GM21717 (cell line): ENCODE measurements around the gene PVALEF.

Experiments used
- ATAC-seq: cut with Tn5 transposase; IDR thresholded peaks from one replicate; pipeline ENCODE4 v1.9.1; 2021; ENCODE audit warnings: mild to moderate bottlenecking, moderate library complexity; ENCODE audit not compliant: unreplicated experiment

The PVALEF gene

DNA sequence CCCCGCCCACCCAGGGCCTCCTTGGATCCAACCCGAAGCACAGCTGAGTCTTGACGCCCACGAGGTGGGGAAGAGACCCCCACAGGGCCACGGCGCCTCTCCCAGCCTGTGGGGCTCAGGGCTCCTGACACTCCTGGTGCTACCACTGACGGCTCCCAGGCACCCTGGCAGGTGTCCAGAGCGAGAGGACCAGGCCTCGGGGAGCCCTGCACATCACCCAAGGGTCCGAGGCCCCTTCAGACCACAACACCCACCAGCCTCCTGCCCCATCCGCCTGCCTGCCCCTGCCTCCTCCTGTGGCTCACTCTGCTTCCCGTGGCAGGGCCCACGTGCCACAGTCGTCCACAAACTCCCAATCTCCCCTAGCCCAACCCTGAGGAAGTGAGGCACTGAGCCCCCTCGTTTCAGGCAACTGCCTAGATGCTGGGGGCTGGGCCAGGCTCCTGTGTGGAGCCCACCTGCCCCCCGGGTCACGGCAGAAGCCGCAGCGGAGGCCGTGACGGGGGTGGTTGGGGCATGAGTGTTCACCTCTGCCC lies 29.0 kb downstream of the PVALEF start:
- no peak for ATAC-seq

DNA sequence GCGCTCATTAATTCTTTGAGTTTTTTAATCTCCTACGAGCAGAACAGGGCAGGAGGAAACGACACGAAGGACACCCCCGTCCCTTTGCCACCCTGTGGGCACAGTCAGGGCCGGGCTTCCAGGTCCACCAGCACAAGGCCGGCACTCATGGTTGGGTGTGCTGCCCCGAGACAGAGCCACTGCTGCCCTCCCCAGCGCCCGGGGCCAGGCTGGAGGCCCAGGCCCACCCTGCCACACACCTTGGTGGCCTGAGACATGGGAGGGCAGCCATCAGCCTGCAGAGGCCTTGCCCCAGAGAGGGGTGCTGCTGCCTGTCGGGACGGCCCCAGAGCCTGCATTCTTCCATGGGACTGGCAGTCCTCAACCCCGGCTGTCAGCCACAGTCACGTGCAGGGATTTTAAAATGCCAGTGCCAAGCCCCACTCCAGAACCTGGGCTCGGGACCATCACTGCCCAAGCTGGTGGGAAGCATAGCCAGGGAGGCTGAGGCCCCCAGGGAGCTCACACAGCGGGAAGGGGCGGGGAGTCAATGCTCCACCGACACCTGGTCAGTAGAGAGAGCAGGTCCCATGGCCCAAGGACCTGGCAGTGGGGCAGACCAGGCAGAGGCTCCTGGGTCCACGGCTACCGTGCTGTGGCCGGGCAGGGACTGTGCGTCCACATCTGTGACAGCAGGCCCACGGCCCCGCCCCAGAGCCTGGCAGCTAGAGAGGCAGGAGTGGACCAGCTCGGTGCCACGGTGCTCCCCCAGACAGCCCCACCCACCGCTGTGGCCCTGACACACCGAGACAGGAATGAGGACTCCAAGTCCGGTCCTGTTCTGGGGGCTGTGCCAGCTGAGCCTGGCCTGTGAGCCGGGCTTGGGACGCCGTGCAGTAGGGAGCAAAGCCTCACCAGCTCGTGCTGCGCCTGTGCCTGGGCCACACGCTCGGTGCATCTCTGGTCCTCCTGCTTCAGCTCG lies 29.9 kb downstream of the PVALEF start:
- ATAC-seq = no peak

DNA sequence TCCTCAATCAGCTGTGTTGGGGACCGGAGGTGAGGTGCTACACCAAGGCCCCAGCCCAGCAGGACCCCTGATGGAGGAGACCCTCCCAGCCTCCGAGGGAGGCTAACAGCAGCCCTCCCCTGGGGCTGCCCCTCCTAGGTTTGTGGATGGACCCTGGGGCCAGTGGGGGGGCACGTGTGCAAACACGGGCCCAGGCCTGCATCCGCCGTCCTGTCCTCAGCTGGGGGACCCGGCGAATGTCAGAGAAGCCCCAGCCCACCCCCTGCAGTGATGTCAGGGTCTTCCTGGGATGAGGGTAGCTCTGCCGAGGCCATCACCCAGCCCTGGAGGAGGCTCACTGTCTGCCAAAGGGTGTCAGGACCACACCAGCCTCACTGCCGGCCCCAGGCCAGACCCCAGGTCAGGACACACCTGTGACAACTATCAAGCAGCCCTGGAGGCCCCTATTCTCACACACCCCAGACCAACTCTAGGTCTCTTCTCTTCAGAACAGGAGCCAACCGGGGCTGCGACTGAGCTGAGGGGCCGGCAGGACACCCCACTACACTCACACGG lies 30.7 kb downstream of the PVALEF start:
- ATAC-seq = no peak

- no peak for ATAC-seq
Observed at GRCh38 chr17:81196505-81197408, 31.4 kb downstream of the PVALEF start.

GRCh38 chr17:81197409-81197795 lies 32.1 kb downstream of the PVALEF start:
- no peak for ATAC-seq

DNA sequence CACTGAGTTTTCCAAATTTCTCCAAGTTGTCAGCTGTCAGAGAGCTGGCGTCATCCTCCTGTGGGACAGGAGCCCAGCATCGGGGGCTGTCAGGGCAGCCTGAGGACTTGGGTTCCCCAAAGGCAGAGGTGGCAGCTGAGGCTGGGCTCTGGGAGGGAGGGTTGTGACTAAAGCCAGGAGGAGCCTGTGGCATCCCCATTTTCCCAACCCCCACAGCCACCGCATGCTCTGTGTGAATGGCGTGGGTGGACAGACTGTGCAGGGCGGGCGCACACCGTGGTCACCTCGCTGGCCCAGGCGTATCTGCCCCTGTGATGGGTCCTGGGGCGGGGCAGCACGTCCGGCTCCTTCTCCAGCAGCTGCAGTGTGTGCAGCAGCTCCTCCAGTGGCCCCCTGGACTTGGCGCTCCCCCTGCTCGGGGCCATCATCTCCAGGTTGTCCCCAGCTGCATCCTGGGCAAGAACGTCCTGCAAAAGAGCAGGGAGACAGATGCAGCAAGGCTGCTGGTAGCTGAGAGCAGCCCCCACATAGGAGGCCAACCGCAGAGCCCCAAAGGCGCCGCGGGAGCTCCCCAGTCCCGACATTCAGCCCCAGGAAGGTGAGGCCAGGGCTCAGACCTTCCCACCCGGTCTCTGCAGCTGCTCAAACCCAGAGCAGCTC lies 32.7 kb downstream of the PVALEF start:
- ATAC-seq = no peak

GRCh38 chr17:81198826-81199481 lies 33.6 kb downstream of the PVALEF start:
- no peak for ATAC-seq

DNA sequence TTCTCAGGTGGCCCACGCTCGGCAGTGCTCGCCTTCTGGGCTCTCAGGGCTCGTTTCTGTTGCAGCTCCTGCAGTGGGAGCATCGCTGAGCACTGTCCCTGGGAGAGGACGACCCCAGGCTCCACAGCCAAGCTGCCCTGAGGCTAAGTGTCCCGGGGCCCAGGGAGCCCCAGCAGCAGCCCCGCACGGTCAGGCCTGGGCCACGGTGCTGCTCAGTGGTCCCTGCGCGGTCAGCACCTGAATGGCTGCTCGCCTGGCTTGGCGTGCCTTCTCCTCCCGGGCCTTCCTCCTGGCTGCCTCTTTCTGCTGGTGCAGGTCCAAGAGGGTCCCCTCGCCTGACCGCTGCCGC lies 34.1 kb downstream of the PVALEF start:
- no peak for ATAC-seq

GRCh38 chr17:81200201-81200600 lies 34.9 kb downstream of the PVALEF start:
- no peak for ATAC-seq

DNA sequence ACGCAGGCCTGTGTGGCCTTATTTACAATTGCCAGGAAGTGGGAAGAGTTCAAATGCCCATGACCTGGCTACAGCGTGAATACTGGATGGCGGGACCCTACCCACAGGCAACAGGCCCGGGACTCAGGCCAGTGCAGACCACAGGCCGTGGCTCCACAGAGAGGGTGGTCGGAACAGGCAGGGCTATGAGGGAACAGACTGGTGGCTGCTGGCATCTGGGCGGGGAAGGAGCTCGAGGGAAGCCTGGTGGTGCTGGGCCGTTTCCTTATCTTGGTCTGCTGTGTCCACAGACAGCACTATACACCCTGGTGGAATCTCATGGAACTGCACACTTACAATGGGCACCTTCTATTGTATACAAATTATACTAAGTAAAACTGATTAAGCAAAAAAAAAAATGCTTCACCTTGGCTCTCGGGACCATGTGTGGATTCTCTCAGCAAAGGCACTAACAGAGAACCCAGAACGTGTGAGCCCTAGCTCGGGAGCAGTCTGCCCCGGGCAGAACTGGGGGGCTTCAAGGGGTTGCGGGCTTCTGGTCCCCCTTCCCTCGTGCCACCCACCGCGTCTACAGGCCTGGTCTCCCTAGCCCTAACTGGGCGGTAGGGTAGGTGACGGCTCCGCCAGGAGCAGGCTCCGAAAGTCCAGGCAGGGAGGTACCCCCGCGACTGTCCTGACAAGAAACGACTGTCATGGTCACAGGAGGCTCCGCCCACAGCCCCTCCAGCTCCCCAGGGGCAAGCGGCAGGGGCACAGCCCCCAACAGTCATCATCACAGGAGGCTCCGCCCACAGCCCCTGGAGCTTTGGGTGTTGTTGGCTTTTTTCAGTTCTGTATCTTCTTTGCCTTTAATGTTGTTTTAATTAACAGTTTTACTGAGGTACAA lies 35.6 kb downstream of the PVALEF start:
- no peak for ATAC-seq

DNA sequence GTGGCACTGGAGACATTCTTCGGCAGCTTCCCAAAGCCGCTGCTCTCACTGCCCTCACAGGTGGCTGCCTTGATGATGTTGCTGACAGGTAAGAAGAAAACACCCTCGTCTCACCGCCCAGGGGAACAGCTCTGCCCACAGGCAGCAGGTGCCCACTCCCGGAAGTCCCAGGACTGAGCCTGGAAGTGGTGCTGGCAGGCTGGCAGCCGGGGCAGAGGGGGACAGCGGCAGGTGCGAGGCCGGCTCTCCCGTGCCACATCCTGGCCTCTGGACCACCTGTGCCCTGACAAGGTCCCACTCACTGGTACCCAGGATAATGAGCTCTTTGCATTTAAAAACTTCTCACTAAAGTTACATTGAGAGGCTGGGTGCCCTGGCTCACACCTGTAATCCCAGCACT lies 37.0 kb downstream of the PVALEF start:
- ATAC-seq = no peak

- ATAC-seq = no peak
Observed at GRCh38 chr17:81203136-81203535, 37.8 kb downstream of the PVALEF start.

- no peak for ATAC-seq
Observed at GRCh38 chr17:81204578-81204977, 39.3 kb downstream of the PVALEF start.

- no peak for ATAC-seq
Observed at GRCh38 chr17:81206166-81206565, 40.9 kb downstream of the PVALEF start.

DNA sequence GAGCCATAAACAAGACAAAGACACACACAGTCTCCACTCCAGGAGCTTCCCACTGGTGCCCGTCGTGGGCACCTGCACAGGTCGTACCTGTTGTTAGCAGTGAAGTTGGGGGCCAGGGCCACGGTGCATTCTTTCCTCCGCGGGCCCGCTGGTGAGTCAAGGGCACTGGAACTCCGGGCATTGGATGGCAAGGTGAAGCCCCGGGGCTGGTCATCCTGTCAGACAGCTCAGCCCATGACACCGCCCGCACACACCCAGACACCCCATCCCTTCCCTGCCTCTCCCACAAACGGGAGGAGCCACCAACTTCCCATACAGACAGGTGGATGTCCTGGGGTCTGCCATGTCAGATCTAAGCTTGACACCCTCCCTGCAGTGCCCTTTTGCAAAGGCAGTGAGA lies 41.4 kb downstream of the PVALEF start:
- ATAC-seq = no peak

- ATAC-seq = no peak
Observed at GRCh38 chr17:81207610-81208581, 42.6 kb downstream of the PVALEF start.

GRCh38 chr17:81208651-81209050 lies 43.3 kb downstream of the PVALEF start:
- ATAC-seq = no peak

GRCh38 chr17:81209141-81209540 lies 43.8 kb downstream of the PVALEF start:
- no peak for ATAC-seq
